Stimulated activated CD8-positive, alpha-beta memory T cell treated with anti-CD3 and anti-CD28 coated beads, Interleukin-4, amount 100 ng/mL, for 48 hours (primary cell): ENCODE data around the gene SLC39A10.
"Not testable (repeated sequence)": the region's sequence is repeated elsewhere in the genome, so short reads cannot be mapped to it uniquely, and the experiment has no call there.

Source experiments
- DNase-seq: peaks from one replicate; pipeline ENCODE4 v3.0.0-alpha.2; 2020

SLC39A10 gene

GRCh38 chr2:195674491-195675221 lies 17.6 kb downstream of the SLC39A10 start:
- no peak for DNase-seq

GRCh38 chr2:195675783-195676427 lies 18.9 kb downstream of the SLC39A10 start:
- DNase-seq: no peak

GRCh38 chr2:195677290-195677689 lies 20.3 kb downstream of the SLC39A10 start:
- DNase-seq: no peak

GRCh38 chr2:195677884-195678283 lies 20.9 kb downstream of the SLC39A10 start:
- DNase-seq: no peak

- no peak for DNase-seq
Observed at GRCh38 chr2:195682077-195682476, 25.1 kb downstream of the SLC39A10 start.

GRCh38 chr2:195683174-195683573 lies 26.1 kb downstream of the SLC39A10 start:
- DNase-seq: no peak

GRCh38 chr2:195686564-195686963 lies 29.5 kb downstream of the SLC39A10 start:
- no peak for DNase-seq

- DNase-seq: no peak
Observed at GRCh38 chr2:195687320-195688086, 30.5 kb downstream of the SLC39A10 start.

GRCh38 chr2:195692531-195692930 lies 35.5 kb downstream of the SLC39A10 start:
- not testable (repeated sequence) for DNase-seq

GRCh38 chr2:195694553-195694952 lies 37.5 kb downstream of the SLC39A10 start:
- no peak for DNase-seq

- no peak for DNase-seq
Observed at GRCh38 chr2:195695002-195695631, 38.1 kb downstream of the SLC39A10 start.

- no peak for DNase-seq
Observed at GRCh38 chr2:195696012-195696411, 39.0 kb downstream of the SLC39A10 start.

- no peak for DNase-seq
Observed at GRCh38 chr2:195697681-195698220, 40.7 kb downstream of the SLC39A10 start.

- no peak for DNase-seq
Observed at GRCh38 chr2:195700480-195700879, 43.5 kb downstream of the SLC39A10 start.

- no peak for DNase-seq
Observed at GRCh38 chr2:195706161-195706900, 49.3 kb downstream of the SLC39A10 start.

GRCh38 chr2:195709901-195710806 lies 53.1 kb downstream of the SLC39A10 start:
- no peak for DNase-seq

- DNase-seq: no peak
Observed at GRCh38 chr2:195711478-195711877, 54.5 kb downstream of the SLC39A10 start.

- DNase-seq: no peak
Observed at GRCh38 chr2:195716466-195716865, 59.4 kb downstream of the SLC39A10 start.

GRCh38 chr2:195721042-195721441 lies 64.0 kb downstream of the SLC39A10 start:
- DNase-seq: no peak

- DNase-seq: no peak
Observed at GRCh38 chr2:195722075-195722474, 65.0 kb downstream of the SLC39A10 start.

GRCh38 chr2:195727106-195727505 lies 70.1 kb downstream of the SLC39A10 start:
- DNase-seq: no peak
